Measurements from ENCODE around the gene CDK5RAP2. TPM values are rescaled to one million over a fixed set of nuclear protein-coding genes. Genes with fewer than 3 reads are reported as not detected.

The CDK5RAP2 gene
- total and polyA plus RNA-seq, 9 of the 15 experiments (the other 6 are each of a cell fraction or from before 2014, with no cell fraction given): 19.9 to 68.8 (median 42.2) TPM

- TF ChIP-seq HOMEZ (CRISPR knock-in tag; IDR thresholded peaks at IDR 0.05): no peak
These were observed 156.2 kb downstream of the CDK5RAP2 start (continued) for GRCh38 chr9:120423812-120424211.

- no peak for ATAC-seq
- in situ Hi-C loops (cut with MboI): no loop called here
- no peak overlapping the region for H3K9ac ChIP-seq (ENCODE audit: insufficient read depth in 1 of 2, low read depth in 2 of 2, low read length in 2 of 2)
- 59% methylated on average over 3 of the region's 3 CpGs for WGBS (ENCODE audit: insufficient coverage, low coverage, missing lambda C conversion rate)
- POLR2A ChIA-PET: interaction anchor here (1.4 kb wide), 1 partner anchor 10 kb away, joined by 7 read pairs; no protein-coding TSS in a partner anchor
- CTCF ChIA-PET (ENCODE audit: low intra/inter-chr PET ratio): no interaction called here
- TF ChIP-seq HMG20A (CRISPR knock-in tag; conservative IDR thresholded peaks at IDR 0.05) (no peak), SLC30A9 (CRISPR knock-in tag; IDR thresholded peaks at IDR 0.05) (no peak), BRD9 (IDR thresholded peaks at IDR 0.05; ENCODE audit: low read depth, partially characterized antibody) (no peak), ZFPM2 (CRISPR knock-in tag; IDR thresholded peaks at IDR 0.05) (no peak), HDAC6 (IDR thresholded peaks at IDR 0.05; ENCODE audit: low read depth, low read length) (no peak), ZNF146 (CRISPR knock-in tag; IDR thresholded peaks at IDR 0.05; ENCODE audit: unreplicated experiment) (no peak), ZNF764 (CRISPR knock-in tag; IDR thresholded peaks at IDR 0.05; ENCODE audit: low read depth) (no peak), NFYB (IDR thresholded peaks at IDR 0.05; ENCODE audit: extremely low read depth, insufficient read length) (no peak), BCOR (IDR thresholded peaks at IDR 0.05) (no peak), CSDE1 (IDR thresholded peaks at IDR 0.05) (no peak), LCOR (CRISPR knock-in tag; IDR thresholded peaks at IDR 0.05) (no peak), ZNF134 (CRISPR knock-in tag; conservative IDR thresholded peaks at IDR 0.05) (no peak), SREBF1 (IDR thresholded peaks at IDR 0.05; ENCODE audit: borderline replicate concordance, low read depth, low read length) (no peak)
- no peak for FAIRE-seq
- H3K27ac ChIP-seq (ENCODE audit: extremely low read depth, low read depth, low read length): no peak overlapping the region
- no peaks in the 10 kb centered on the region for H3K27me3 ChIP-seq (ENCODE audit: control insufficient read depth in 2 of 2, insufficient read depth in 2 of 2, low read length in 2 of 2)
- H3K4me1 ChIP-seq (replicated peaks in 1 of 2; ENCODE audit: control insufficient read depth in 2 of 2, insufficient read depth in 2 of 2, low read length in 2 of 2): peaks cover 0 to 1% of the 10 kb centered on the region in 2 experiments; a peak in 1 of 5 replicates
- H3K4me2 ChIP-seq (ENCODE audit: insufficient read depth, low read length): no peak overlapping the region
- no peaks in the 10 kb centered on the region for H4K20me1 ChIP-seq (replicated peaks; ENCODE audit: control insufficient read depth, insufficient read depth, low read length)
- peaks cover 73% of the 10 kb centered on the region for H3K36me3 ChIP-seq (ENCODE audit: control insufficient read depth, insufficient read depth, low read length)
- no peak for DNase-seq (ENCODE audit: extremely low read depth in 1 of 4, low spot score in 3 of 4)
- no TSS peak for BruUV-seq (replicated peaks)
- no peak overlapping the region for H2AFZ ChIP-seq (ENCODE audit: low read depth, low read length)
- H3K9me3 ChIP-seq (replicated peaks; ENCODE audit: control insufficient read depth, insufficient read depth, low read depth, low read length): no peaks in the 10 kb centered on the region
- intact Hi-C loops (cut with micrococcal nuclease): no loop called here
- H3K79me2 ChIP-seq (ENCODE audit: control insufficient read depth, insufficient read depth, low read length): no peaks in the 10 kb centered on the region
- H3K4me3 ChIP-seq: no peak overlapping the region
- H3K9me1 ChIP-seq (ENCODE audit: control insufficient read depth, insufficient read depth, low read length): no peaks in the 10 kb centered on the region
These were observed 158.0 kb downstream of the CDK5RAP2 start for GRCh38 chr9:120421977-120422376.

Measured in K562 (cell line).